NOMO-1 treated with dmso at 0.1 percent for 144 hours (cell line): ENCODE data around the gene FGFBP1.
A peak's percentile ranks its signal among the peaks of the same experiment; 100 is the strongest.

Experiments used
- DNase-seq: peaks from one replicate; lab custom pipeline; 2025; ENCODE audit not compliant: unreplicated experiment; lab: John Stamatoyannopoulos, UW

Gene FGFBP1

DNA sequence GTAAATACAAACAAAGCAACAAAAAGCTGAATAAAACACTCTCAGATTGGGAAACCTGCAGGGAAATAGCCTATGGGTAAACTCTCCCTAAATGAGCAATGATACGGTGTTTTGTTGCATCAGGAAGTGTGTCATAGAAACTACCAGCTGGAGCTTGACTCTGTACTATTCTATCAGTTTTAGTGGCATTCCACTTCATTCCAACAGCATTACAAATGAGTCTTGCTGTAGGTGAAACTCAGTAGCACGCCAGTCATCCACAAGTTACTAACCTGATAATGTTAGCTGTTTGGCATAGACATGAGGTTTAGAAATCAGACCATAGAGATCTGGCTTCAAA lies 24.9 kb downstream of the FGFBP1 start:
- DNase-seq: no peak

DNA sequence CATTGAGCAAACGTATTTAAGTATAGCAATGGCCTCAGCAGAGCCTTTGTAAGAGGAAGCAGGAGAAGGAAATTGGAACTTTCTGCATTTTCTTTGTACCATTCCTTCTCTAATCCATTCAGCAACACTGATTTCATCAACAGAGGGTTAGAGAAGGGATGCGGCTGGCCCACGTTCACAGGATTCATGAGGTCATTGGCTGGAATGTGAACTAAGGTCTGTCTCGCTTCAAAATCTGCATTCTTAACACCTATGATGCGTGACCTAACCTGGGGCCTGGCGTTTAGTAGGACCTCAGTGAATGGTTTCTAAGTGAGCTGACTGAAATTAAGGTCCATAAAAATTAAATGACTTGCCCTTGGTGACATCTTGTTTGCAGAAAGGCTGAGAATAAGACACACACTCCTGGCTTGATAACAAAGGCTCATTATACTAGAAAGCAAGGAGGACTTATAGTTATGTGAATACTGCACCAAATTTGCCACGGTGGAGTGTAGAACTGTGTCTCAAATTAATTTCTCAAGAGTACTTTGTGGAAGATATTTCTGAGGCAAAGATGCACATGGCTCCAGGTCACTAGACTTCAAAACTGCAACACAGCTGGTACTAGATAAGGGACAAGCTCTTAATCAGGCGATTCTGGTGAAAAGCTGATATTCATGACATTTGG lies 25.4 kb downstream of the FGFBP1 start:
- DNase-seq: no peak

- no peak for DNase-seq
These were observed 26.3 kb downstream of the FGFBP1 start for GRCh38 chr4:15912236-15912635.

DNA sequence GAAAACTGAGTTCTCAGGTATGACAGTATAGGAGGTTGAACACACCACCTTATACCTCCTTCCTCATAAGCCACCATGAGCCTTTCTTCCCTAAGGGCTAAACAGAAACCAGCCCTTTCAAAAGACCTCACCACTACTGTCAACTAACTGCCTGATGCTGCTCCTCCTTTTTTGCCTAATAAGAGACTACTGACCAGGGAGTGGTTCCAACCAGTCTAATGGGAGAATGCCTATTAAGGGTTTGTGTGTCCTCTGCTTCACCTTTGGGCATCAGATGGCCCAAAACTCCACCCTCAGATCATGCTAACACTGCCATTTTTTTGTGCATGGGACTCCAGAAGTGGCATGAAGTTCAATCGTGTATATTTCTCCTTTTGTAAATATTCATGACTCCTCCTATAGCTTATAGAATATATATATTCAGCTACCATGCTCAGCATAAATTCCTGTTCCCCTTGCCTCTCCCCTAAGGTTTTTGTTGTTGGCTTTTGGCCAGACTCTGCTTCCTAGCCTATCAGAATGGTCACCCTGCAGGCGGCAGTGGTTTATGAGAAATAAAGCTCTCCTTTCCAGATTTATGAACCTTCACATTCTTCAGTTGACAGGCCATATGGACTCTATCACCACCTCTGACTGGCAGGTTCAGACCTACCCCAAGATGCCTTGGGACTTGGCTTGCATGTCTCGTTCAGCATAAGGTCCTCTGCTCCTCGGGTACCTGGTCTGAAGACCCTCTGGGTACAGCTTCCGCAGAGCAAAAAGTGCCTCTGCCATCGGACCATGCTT lies 28.2 kb downstream of the FGFBP1 start:
- no peak for DNase-seq

DNA sequence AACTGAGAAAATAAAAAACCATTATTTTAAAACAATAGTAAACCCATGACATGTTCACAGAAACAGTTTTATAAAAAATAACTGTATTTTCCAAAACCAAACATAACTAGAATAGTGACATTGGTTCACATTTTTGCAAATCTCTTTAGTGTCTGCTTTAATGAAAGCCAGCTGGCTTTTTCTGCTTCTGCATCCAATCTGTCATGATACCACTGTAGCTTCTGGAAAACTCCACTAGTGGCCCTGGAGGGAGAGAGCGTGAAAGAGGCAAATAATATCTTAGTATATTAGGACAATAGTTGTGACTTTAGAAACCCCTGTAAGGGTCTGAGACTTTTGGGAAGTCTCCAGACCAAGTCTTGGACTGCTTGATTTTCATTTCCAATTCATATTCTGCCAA lies 31.1 kb downstream of the FGFBP1 start:
- no peak for DNase-seq

GRCh38 chr4:15906020-15906443 lies 32.5 kb downstream of the FGFBP1 start:
- DNase-seq: no peak

DNA sequence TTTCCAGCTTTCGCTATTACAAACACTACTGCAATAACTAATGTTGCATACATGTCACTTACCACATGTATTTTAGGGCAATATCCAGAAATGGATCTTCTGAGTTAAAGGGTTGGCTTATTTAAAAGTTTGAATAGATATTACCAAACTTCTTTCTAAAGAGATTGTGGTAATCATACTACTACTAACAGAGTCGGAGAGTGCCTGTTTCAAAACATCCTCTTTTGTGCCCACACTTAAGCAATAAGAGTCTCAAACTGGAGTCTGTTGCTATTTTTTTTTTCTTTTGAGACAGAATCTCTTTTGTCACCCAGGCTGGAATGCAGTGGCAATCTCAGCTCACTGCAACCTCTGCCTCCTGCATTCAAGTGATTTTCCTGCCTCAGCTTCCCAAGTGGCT lies 35.8 kb downstream of the FGFBP1 start:
- peak; percentile 65 for DNase-seq

GRCh38 chr4:15901998-15902397 lies 36.5 kb downstream of the FGFBP1 start:
- no peak for DNase-seq

DNA sequence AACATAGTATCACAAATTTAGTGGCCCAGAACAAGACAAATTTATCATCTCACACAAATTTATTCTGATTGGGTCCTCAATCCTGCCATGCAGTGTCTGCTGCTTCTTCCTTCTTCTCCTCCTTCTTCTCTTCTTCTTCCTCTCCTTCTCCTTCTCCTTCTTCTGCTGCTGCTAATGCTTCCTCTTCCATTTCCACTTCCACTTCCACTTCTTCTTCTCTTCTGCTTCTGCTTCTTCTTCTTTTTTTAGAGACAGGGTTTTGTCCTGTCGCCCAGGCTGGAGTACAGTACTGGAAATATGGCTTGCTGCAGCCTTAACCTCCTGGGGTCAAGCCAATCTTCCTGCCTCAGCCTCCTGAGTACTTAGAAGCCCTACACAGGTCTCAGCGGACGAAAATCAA lies 37.5 kb downstream of the FGFBP1 start:
- peak; percentile 13 for DNase-seq

GRCh38 chr4:15899511-15899910 lies 39.0 kb downstream of the FGFBP1 start:
- DNase-seq: no peak

DNA sequence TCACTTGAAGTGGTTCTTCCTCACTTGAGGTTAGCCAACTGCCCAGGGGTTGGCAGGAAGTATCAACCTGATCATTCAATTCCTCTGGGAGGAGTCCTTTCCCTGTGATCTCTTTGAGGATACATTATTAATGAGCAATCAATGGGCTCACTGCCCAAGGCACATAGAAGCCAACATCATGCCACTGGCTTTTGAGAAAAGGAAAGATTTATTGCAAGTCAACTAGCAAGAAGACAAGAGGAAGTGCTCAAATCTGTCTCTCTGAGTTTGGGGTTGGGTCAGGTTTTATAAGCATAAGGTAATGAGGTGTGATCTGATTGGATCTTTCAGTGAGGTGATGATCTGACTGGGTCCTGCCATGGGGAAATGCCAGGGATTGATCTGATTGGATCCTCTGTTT lies 39.6 kb downstream of the FGFBP1 start:
- no peak for DNase-seq

DNA sequence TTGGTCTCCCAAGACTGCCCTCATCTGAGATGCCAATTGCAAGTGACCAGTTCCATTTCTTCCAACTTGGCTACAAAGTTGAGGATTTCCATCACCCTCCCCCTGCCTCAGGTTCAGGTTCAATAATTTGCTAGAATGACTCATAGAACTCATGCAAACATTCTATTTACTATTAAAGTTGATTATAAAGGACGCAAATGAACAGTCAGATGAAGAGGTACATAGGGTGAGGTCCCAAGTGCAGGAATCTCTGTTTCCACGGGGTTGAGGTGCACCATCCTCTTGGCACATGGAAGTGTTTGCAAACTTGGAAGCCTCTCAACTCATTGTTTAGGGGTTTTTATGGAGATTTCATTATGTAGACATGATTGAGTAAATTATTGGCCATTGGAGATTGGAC lies 41.0 kb downstream of the FGFBP1 start:
- DNase-seq: no peak

- DNase-seq: no peak
These were observed 43.3 kb downstream of the FGFBP1 start for GRCh38 chr4:15894921-15895916.

GRCh38 chr4:15894393-15894792 lies 44.1 kb downstream of the FGFBP1 start:
- DNase-seq: no peak

GRCh38 chr4:15893962-15894361 lies 44.6 kb downstream of the FGFBP1 start:
- no peak for DNase-seq

DNA sequence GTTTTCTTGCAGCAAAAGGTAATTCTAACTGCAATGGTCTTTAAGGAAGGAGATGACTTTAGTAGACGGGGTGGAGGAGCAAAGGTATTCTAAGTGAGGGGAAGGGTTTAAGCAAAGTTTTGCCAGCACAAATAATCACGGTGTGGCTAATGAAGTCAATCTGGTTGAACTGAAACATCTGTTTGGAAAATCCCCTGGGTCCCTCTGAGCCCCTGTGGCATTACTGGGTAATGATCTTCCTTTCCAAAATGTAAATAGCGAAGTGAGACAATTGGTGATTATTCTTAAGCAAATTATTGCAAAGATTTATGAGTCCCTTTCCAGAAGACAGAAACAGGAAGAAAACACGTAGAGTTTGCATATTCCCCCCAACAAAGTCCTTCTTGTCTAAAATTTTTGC lies 47.2 kb downstream of the FGFBP1 start:
- DNase-seq: no peak

DNA sequence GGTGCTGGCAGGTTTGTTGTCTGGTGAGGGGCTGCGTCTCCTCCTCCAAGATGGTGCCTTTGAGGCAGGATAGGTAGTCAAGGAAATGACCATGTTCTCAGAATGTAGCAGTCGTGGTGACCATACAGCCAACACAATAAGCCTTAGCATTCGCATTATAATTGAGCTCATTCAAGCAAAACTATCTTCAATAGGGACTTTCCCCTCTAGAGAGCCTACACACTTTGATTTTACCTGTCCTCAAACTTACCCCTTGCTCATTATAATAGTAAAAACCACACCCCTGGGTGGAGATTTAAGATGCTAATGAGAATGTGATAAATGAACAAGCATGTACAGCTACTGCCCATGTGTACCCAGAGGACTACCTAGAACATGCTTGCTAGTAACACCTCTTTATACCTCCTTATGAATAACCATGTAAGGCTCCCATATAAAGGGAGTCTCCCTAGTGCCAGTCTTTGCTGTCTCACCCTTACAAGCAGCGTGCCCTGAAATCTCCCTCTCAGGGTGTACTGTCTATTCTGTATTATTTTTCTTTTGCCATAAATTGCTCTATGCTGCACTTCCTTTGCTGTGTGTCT lies 48.2 kb downstream of the FGFBP1 start:
- no peak for DNase-seq

DNA sequence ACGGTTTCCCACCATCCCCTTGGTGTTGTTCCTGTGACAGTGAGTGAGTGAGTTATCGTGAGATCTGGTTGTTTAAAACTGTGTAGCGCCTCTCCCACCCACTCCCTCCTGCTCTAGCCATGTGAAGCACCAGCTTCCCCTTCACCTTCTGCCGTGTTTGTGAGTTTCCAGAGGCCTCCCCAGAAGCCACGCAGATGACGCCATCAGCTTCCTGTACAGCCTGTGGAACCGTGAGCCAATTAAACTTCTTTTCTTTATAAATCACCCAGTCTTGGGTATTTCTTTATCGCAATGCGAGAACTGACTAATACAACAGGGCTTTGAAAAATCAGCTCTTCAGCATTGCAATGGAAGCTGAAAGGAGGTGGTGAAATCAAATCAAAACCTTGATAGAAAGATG lies 50.0 kb downstream of the FGFBP1 start:
- DNase-seq: no peak
